ENCODE results near the gene KIF18A. TPM values are rescaled to one million over a fixed set of nuclear protein-coding genes. Genes with fewer than 3 reads are reported as not detected.

Gene KIF18A
- total and polyA plus RNA-seq, 2 of the 13 experiments (the other 11 are each of a cell fraction or from before 2014, with no cell fraction given), result 3.4 to 14.4 TPM

GRCh38 chr11:28107750-28108618, at the start of gene KIF18A, which contains the start of gene METTL15 (continued):
- no peak for TF ChIP-seq ZMAT5 (CRISPR knock-in tag; IDR thresholded peaks at IDR 0.05; ENCODE audit: borderline replicate concordance, low read depth)
- TF ChIP-seq ARID5B (CRISPR knock-in tag; IDR thresholded peaks at IDR 0.05), result peak; percentile 50
- peak; percentile 70; the same call in 1 of the 2 replicates for TF ChIP-seq ZNF614 (CRISPR knock-in tag; IDR thresholded peaks at IDR 0.05; ENCODE audit: borderline replicate concordance)
- 0 out of 2 replicates have a peak, but pooled peaks have one; percentile 57 for TF ChIP-seq ZNF605 (CRISPR knock-in tag; IDR thresholded peaks at IDR 0.05)
- TF ChIP-seq ZNF276 (CRISPR knock-in tag; IDR thresholded peaks at IDR 0.05; ENCODE audit: low read depth), result no peak
- TF ChIP-seq ZNF674 (CRISPR knock-in tag; IDR thresholded peaks at IDR 0.05; ENCODE audit: low read depth), result no peak
- peak; percentile 77; the same call in 1 of the 2 replicates for TF ChIP-seq TARDBP (CRISPR knock-in tag; IDR thresholded peaks at IDR 0.05)
- TF ChIP-seq MIXL1 (CRISPR knock-in tag; IDR thresholded peaks at IDR 0.05), result peak; percentile 12; the same call in 1 of the 2 replicates
- TF ChIP-seq MEIS1 (CRISPR knock-in tag; IDR thresholded peaks at IDR 0.05; ENCODE audit: borderline replicate concordance), result no peak; the same call in 1 of the 2 replicates
- no peak for TF ChIP-seq ZNF296 (CRISPR knock-in tag; conservative IDR thresholded peaks at IDR 0.05)
- no peak for TF ChIP-seq CCAR2 (optimal IDR thresholded peaks at IDR 0.05; ENCODE audit: low read depth, low read length)
- TF ChIP-seq ZNF709 (CRISPR knock-in tag; IDR thresholded peaks at IDR 0.05), result no peak
- no peak for TF ChIP-seq ZNF317 (CRISPR knock-in tag; IDR thresholded peaks at IDR 0.05)
- TF ChIP-seq GLMP (CRISPR knock-in tag; IDR thresholded peaks at IDR 0.05; ENCODE audit: borderline replicate concordance), result no peak
- TF ChIP-seq SNAPC5 (CRISPR knock-in tag; IDR thresholded peaks at IDR 0.05; ENCODE audit: borderline replicate concordance), result no peak
- no peak for TF ChIP-seq PHB2 (IDR thresholded peaks at IDR 0.05; ENCODE audit: partially characterized antibody)
- no peak for TF ChIP-seq ZNF883 (CRISPR knock-in tag; IDR thresholded peaks at IDR 0.05; ENCODE audit: not compliant biosample characterization)
- TF ChIP-seq THAP11 (CRISPR knock-in tag; IDR thresholded peaks at IDR 0.05), result peak; percentile 85
- TF ChIP-seq ZNF790 (CRISPR knock-in tag; IDR thresholded peaks at IDR 0.05; ENCODE audit: borderline replicate concordance), result no peak
- peak; percentile 67; the same call in 1 of the 2 replicates for TF ChIP-seq ZNF33B (CRISPR knock-in tag; IDR thresholded peaks at IDR 0.05)
